ENCODE results near the gene TRIO.

DNA sequence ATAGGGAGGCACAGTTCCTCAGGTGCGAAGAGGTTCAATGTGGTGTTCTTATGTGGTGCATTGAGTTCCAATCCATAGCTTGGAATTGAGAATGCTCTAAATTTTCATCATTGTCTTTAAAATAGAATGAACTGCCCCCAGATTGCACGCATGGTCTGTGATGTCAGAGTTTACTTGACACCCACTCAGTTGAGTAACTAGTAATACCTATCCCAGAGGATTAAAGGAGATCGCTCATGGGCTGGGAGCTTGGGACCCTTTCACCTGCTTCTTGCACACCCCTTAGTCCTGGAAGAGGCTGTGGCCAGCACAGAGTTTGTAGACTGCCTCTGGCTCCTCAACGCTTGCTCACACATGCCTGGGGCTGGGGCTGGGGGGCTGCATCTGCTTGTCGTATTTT is 343.3 kb downstream of the TRIO start:
- TF ChIP-seq EP300 (IDR thresholded peaks at IDR 0.05) (no peak), POLR2A (IDR thresholded peaks at IDR 0.05) (no peak)
- TF ChIP-seq, protein P1, sequence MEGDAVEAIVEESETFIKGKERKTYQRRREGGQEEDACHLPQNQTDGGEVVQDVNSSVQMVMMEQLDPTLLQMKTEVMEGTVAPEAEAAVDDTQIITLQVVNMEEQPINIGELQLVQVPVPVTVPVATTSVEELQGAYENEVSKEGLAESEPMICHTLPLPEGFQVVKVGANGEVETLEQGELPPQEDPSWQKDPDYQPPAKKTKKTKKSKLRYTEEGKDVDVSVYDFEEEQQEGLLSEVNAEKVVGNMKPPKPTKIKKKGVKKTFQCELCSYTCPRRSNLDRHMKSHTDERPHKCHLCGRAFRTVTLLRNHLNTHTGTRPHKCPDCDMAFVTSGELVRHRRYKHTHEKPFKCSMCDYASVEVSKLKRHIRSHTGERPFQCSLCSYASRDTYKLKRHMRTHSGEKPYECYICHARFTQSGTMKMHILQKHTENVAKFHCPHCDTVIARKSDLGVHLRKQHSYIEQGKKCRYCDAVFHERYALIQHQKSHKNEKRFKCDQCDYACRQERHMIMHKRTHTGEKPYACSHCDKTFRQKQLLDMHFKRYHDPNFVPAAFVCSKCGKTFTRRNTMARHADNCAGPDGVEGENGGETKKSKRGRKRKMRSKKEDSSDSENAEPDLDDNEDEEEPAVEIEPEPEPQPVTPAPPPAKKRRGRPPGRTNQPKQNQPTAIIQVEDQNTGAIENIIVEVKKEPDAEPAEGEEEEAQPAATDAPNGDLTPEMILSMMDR (IDR thresholded peaks at IDR 0.05): no peak
